WTC11 (cell line): ENCODE results near the gene NRXN2.
A peak's percentile ranks its signal among the peaks of the same experiment; 100 is the strongest.

Experiments
- JUN ChIP-seq: sonication (generic); formaldehyde crosslinking; IDR thresholded peaks from 2 replicates; pipeline ENCODE4 v1.8.0; 2023; ENCODE audit warnings: mild to moderate bottlenecking, missing genetic modification reagents
- RORB ChIP-seq: fragments of 250-450 bp; sonication (Bioruptor Pico); IDR thresholded peaks from 2 replicates; pipeline ENCODE4 v1.9.0; 2021; ENCODE audit warnings: mild to moderate bottlenecking
- ZNF263 ChIP-seq: sonication (generic); formaldehyde crosslinking; IDR thresholded peaks from 2 replicates; pipeline ENCODE4 v1.8.1; 2022; ENCODE audit warnings: low read depth, mild to moderate bottlenecking, moderate library complexity, missing genetic modification reagents
- TF ChIP-seq, protein P1 (sequence below): sonication (generic); formaldehyde crosslinking; conservative IDR thresholded peaks from 2 replicates; pipeline ENCODE4 v1.8.1; 2022; ENCODE audit warnings: mild to moderate bottlenecking, missing genetic modification reagents
- TF ChIP-seq, protein P2 (sequence below): fragments of 200-600 bp; IDR thresholded peaks from 2 replicates; pipeline ENCODE4 v1.8.0; 2022; ENCODE audit warnings: antibody characterized with exemption
- TF ChIP-seq, protein P3 (sequence below): sonication (generic); formaldehyde crosslinking; IDR thresholded peaks from 2 replicates; pipeline ENCODE4 v1.8.1; 2023; ENCODE audit warnings: mild to moderate bottlenecking, missing genetic modification reagents, moderate library complexity
- TF ChIP-seq, protein P4 (sequence below): fragments of 250-450 bp; sonication (Bioruptor Pico); IDR thresholded peaks from 2 replicates; pipeline ENCODE4 v2.1.2; 2022; ENCODE audit warnings: mild to moderate bottlenecking, moderate library complexity

DNA sequence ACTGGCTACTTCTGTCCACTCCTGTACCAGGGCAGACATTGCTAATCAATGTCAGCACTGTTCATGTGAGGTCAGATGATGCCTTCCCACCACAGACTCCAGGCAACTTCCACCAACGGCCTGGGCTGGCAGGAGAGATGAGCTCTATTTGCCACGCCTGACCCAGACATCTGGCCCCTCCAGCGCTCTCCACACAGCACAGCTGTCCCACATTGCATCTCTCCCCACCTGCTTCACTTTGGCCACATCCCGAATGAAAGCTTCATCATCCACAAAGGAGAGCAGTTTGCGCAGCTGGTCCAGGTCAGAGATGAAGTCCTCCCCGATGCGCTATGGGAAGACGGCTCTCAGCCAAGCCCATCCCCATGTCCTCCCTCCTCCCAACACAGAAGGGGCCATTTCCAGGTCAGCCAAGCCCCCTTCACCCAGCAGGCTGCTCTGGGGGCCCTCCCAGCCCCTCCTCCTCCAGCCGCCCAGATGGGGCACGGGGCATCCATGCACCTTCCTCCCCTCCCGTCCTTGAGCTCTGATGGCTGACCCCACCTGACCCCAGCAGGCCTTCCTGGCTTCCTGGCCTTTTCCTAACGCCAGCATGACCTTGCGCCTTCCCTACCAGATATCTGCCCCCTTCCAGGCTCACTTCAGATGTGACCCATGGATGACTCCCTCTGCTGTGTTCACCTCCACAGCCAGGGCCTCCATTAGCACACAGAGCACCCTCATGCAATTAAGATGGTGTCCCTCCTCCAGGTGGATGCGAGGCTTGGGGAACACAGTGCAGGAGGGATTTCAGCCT lies 29.4 kb upstream of the NRXN2 start:
- TF ChIP-seq, protein P1, sequence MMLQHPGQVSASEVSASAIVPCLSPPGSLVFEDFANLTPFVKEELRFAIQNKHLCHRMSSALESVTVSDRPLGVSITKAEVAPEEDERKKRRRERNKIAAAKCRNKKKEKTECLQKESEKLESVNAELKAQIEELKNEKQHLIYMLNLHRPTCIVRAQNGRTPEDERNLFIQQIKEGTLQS = no peak
- TF ChIP-seq ZNF263 = 0 out of 2 replicates have a peak, but pooled peaks have one; percentile 38
- TF ChIP-seq JUN (CRISPR knock-in tag) = no peak
- TF ChIP-seq RORB (CRISPR knock-in tag) = no peak
- TF ChIP-seq, protein P2, sequence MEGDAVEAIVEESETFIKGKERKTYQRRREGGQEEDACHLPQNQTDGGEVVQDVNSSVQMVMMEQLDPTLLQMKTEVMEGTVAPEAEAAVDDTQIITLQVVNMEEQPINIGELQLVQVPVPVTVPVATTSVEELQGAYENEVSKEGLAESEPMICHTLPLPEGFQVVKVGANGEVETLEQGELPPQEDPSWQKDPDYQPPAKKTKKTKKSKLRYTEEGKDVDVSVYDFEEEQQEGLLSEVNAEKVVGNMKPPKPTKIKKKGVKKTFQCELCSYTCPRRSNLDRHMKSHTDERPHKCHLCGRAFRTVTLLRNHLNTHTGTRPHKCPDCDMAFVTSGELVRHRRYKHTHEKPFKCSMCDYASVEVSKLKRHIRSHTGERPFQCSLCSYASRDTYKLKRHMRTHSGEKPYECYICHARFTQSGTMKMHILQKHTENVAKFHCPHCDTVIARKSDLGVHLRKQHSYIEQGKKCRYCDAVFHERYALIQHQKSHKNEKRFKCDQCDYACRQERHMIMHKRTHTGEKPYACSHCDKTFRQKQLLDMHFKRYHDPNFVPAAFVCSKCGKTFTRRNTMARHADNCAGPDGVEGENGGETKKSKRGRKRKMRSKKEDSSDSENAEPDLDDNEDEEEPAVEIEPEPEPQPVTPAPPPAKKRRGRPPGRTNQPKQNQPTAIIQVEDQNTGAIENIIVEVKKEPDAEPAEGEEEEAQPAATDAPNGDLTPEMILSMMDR = no peak
- TF ChIP-seq, protein P3, sequence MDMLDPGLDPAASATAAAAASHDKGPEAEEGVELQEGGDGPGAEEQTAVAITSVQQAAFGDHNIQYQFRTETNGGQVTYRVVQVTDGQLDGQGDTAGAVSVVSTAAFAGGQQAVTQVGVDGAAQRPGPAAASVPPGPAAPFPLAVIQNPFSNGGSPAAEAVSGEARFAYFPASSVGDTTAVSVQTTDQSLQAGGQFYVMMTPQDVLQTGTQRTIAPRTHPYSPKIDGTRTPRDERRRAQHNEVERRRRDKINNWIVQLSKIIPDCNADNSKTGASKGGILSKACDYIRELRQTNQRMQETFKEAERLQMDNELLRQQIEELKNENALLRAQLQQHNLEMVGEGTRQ (CRISPR knock-in tag) = no peak
- TF ChIP-seq, protein P4, sequence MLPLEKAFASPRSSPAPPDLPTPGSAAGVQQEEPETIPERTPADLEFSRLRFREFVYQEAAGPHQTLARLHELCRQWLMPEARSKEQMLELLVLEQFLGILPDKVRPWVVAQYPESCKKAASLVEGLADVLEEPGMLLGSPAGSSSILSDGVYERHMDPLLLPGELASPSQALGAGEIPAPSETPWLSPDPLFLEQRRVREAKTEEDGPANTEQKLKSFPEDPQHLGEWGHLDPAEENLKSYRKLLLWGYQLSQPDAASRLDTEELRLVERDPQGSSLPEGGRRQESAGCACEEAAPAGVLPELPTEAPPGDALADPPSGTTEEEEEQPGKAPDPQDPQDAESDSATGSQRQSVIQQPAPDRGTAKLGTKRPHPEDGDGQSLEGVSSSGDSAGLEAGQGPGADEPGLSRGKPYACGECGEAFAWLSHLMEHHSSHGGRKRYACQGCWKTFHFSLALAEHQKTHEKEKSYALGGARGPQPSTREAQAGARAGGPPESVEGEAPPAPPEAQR (CRISPR knock-in tag) = no peak
